IPS-18a (cell line): Measurements from ENCODE around the gene NBPF1.
"Not testable (repeated sequence)": the region's sequence is repeated elsewhere in the genome, so short reads cannot be mapped to it uniquely, and the experiment has no call there.

ENCODE experiments used
- H3K27ac ChIP-seq: one replicate; pipeline ENCODE4 v1.5.1; 2013; ENCODE audit warnings: low read length
- H3K27me3 ChIP-seq: one replicate; pipeline ENCODE4 v1.6.1; 2013; ENCODE audit warnings: mild to moderate bottlenecking, low read length; ENCODE audit not compliant: control insufficient read depth, insufficient read depth
- H3K36me3 ChIP-seq: one replicate; pipeline ENCODE4 v1.6.1; 2013; ENCODE audit warnings: low read depth, low read length; ENCODE audit not compliant: control insufficient read depth
- H3K4me1 ChIP-seq: one replicate; pipeline ENCODE4 v1.6.1; 2013; ENCODE audit warnings: low read depth, low read length; ENCODE audit not compliant: control insufficient read depth
- H3K4me3 ChIP-seq: one replicate; pipeline ENCODE4 v1.5.1; 2013; ENCODE audit warnings: low read length
- H3K9ac ChIP-seq: one replicate; pipeline ENCODE4 v1.6.1; 2013; ENCODE audit warnings: mild to moderate bottlenecking, low read length, moderate library complexity
- H3K9me3 ChIP-seq: one replicate; pipeline ENCODE4 v1.6.1; 2013; ENCODE audit warnings: low read depth, low read length; ENCODE audit not compliant: control insufficient read depth

NBPF1 gene

DNA sequence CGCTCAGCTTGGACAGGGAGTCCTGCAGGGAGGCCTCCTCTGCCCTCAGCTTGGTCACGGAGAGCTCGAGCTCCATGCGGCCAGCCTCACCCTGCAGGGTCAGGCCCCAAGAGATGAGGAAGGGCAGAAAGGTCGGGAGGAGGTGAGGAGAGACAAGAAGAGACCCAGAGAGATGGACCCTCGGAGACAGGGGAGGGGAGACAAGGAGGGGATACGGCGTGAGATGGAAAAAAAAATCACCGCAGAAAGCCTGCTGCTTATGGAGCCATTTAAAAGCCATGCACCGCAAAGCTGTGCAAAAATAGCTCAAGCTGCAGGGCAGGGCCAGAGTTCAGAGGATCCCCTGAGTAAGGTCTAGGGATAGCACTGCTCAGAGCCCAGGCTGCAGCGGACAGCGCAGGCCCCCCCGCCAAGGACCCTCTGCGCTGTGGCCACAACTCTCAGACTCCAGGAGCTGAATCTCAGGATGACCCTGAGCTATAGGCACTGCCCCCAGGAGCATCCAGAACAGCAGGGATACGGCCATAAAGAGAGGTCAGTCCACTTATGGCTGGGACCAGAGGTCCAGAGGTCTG, 13.1 kb upstream of the NBPF1 start:
- H3K9me3 ChIP-seq, H3K27ac ChIP-seq, H3K4me1 ChIP-seq, H3K27me3 ChIP-seq, H3K9ac ChIP-seq, H3K36me3 ChIP-seq, H3K4me3 ChIP-seq: not testable (repeated sequence)

DNA sequence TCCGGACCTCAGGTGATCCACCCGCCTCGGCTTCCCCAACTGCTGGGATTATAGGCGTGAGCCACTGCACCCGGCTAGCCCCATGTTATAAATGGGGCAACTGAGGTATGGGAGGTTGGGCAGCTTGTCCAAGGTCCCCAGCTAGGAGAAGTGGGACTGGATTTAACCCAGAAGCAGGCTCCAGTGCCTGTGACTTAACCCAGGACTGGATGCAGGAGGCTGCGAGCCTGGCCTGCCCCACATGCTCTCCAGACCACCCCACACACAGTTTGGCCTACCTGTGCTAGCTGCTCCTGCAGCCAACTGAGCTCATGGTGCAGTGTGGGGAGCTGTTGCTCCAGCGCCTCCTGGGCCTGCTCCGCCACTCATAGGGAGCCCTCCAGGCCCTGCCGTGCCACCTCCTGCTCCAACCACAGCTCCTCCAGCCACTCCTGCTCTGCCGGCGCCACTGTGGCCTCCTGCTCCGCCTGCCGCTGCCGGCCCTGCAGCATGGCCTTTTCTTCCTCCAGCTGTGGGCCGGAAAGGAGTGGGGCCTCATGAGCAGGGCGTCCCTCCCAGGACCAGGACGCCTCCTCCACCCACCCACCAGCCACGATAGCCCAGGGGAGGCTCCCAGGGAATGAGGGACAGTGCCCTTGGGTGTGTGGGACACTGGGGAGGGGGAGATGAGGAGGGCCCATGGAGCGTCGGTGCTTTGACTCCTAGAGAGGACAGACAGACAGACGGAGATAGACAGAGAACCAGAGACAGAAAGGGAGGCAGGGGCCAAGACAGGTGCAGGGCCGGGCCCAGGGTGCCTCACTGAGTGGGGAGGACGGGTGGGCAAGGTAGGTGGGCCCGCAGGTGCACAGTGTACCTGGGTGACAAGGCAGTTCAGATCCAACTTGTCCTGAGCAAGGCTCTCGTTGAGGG, 12.4 kb upstream of the NBPF1 start:
- Histone ChIP-seq H3K36me3 (peaks cover 5% of the 10 kb centered on the region), H3K27ac (no peak overlapping the region), H3K9ac (no peak overlapping the region), H3K27me3 (no peaks in the 10 kb centered on the region), H3K9me3 (no peaks in the 10 kb centered on the region), H3K4me1 (no peaks in the 10 kb centered on the region), H3K4me3 (no peak overlapping the region)

DNA sequence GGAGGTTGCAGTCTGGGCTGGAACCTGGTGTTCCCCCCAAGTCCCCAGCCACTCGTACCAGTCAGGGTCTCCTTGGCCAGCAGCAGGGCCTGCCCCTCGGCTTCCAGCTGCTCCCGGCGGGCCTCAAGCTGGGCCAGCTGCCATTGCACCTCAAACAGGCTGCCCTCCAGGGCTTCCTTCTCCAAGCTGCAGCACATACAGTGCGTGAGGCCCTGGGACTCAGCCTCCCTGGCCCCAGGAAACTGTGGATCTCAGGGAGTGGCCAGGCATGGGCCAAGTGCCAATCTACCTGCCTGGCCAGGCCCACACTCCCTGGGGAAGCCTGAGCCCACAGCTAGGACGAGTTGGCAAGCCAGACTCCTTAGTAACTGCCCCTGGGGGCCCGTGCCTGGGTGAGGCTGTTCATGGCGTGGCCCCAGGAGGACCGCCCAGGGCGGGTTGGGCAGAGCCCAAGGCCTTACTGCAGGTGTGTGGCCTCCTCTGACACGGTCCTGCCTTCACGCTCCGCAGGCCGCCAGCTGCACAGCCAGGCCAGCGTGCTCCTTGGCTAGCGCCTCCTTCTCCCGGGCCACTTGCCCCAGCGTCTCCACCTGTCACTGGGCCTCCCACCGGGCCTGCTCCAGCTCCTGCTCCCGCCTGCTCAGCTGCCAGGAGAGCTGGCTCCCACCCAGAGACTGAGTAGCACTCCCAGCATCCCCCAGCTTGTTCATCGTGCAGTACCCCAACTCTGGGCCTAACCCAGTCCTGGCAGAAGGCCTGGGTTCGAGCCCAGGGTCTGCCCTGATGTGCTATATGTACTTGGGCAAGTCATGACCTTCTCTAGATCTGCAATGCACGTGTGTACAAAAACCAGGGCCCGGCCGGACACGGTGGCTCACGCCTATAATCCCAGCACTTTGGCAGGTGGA, 10.7 kb upstream of the NBPF1 start:
- H3K9me3 ChIP-seq, H3K27me3 ChIP-seq, H3K4me1 ChIP-seq, H3K36me3 ChIP-seq, H3K4me3 ChIP-seq, H3K27ac ChIP-seq, H3K9ac ChIP-seq: not testable (repeated sequence)

DNA sequence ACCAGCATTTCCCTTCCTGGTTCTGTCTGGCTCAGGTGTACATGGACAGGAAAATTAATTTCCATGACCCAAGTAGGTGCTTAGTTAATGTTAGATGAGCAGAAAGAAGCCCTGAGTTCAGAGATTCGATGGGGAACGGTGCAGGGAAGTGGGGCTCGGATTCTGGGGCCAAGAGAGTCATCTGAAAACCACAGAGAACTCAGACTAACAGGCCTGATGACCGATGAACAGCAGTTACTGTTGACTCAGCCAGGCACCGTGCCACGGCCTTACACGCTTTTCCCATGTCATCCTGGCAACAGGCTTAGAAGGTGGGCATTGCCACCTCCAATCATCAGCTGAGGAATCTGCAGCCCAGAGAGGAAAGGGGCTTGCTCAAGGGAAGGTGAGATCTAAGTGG, 10.0 kb upstream of the NBPF1 start:
- H3K36me3 ChIP-seq, H3K27me3 ChIP-seq, H3K9me3 ChIP-seq, H3K27ac ChIP-seq, H3K4me3 ChIP-seq, H3K9ac ChIP-seq, H3K4me1 ChIP-seq: not testable (repeated sequence)

DNA sequence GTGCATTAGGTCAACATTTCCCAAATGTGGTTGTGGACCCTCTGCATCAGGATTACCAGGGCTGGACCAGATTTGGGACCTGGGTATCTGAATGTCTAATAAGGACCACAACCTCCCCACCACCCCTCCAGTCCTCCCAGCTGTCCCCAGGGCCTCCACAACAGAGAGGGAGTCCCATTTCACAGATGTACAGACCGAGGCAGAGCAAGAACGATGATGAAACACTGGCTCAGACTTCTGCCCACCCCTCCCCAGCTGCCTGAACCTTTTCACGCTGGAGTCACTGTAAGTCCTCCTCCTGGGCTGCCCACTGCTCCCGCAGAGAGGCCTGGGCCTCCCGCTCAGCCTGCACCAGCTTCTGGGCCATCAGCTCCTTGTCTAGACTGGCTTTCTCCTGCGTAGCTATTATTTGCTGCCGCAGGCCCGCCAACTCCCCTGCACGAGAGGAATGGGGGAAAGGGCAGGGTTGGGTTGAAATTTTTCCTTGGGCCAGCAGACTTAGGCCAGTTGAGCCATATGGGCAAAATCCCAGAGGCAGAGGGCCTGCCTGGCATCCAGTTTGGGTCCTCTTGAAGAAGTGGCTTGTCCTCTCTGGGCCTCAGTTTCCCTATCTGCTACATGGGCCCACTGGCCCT, 8.4 kb upstream of the NBPF1 start:
- not testable (repeated sequence) for H3K27me3 ChIP-seq, H3K9ac ChIP-seq, H3K36me3 ChIP-seq, H3K9me3 ChIP-seq, H3K27ac ChIP-seq, H3K4me3 ChIP-seq, H3K4me1 ChIP-seq

DNA sequence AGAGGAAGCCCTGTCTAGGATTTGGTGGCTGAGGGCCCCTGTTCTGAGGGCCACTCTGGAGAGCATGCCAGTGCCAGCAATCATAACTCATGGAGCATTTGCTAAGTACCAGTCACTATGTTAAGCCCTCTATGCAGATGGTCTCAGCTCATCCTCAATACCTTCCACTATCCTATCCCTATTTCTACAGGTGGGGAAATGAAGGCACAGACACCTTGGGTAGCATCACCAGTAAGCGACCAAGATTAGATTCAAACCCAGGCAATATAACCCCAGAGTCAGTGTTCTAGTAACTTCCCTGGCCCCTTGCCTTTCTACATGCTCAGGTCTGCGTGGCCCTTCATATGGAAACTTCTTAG, 7.9 kb upstream of the NBPF1 start:
- Histone ChIP-seq H3K4me3 (no peak overlapping the region), H3K4me1 (no peaks in the 10 kb centered on the region), H3K9me3 (no peaks in the 10 kb centered on the region), H3K27me3 (no peaks in the 10 kb centered on the region), H3K9ac (no peak overlapping the region), H3K36me3 (peaks cover 5% of the 10 kb centered on the region), H3K27ac (no peak overlapping the region)

DNA sequence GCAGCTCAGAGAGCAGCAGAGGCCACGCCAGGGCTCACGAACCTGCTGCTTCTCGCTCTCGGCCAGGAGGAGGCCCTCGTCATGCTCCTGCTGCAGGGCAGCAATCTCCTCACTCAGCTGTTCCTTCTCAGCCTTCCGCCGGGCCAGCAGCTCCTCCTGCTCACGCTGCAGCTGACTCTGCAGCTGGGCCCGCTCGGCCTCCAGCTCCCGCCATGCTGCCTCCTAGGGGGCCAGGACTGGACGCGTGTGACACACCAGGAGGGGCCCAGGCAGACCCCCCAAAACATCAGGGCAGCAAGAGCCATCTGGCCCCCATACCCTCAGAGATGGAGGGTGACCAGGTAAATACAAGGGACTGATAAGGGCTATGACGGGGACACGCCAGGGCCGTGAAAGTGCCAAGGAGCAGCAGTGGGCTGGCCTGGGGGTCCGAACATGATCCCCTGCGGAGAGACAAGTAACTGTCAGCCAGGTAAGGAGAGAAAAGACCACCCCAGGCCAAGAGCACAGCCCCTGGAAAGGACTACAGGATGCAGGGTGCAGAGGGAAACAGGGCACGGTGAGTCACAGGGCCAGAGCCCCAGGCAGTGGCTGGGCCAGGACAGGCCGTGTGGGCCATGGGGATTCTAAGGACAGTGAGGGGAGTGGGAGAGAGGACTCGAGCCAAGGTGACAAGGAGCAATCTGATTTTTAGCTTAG, 6.6 kb upstream of the NBPF1 start:
- H3K27ac ChIP-seq, H3K9me3 ChIP-seq, H3K36me3 ChIP-seq, H3K4me1 ChIP-seq, H3K4me3 ChIP-seq, H3K9ac ChIP-seq: not testable (repeated sequence)
- peaks cover 10% of the 10 kb centered on the region for H3K27me3 ChIP-seq

DNA sequence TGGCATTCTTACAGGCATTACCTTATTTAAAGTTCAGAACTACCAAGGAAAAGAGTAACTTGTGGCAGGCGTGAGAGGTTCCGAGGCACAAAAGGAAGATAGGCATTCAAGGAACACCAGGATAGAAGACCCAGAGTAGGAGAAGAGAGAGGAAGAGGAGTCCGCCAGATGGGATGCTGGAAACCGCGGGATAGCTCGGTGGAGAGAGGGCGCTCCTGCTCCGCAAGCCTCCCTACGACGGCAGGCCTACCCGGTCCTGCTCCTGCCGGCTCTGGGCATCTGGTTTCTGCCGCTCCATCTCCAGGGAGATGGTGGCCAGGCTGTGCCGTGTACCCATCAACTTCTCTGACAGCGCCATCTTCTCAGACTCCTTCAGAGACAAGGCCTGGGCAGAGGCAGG, 5.4 kb upstream of the NBPF1 start:
- Histone ChIP-seq H3K27me3 (peaks cover 22% of the 10 kb centered on the region), H3K9me3 (no peaks in the 10 kb centered on the region), H3K36me3 (peaks cover 5% of the 10 kb centered on the region), H3K4me1 (peaks cover 6% of the 10 kb centered on the region), H3K9ac (no peak overlapping the region), H3K4me3 (no peak overlapping the region), H3K27ac (no peak overlapping the region)

DNA sequence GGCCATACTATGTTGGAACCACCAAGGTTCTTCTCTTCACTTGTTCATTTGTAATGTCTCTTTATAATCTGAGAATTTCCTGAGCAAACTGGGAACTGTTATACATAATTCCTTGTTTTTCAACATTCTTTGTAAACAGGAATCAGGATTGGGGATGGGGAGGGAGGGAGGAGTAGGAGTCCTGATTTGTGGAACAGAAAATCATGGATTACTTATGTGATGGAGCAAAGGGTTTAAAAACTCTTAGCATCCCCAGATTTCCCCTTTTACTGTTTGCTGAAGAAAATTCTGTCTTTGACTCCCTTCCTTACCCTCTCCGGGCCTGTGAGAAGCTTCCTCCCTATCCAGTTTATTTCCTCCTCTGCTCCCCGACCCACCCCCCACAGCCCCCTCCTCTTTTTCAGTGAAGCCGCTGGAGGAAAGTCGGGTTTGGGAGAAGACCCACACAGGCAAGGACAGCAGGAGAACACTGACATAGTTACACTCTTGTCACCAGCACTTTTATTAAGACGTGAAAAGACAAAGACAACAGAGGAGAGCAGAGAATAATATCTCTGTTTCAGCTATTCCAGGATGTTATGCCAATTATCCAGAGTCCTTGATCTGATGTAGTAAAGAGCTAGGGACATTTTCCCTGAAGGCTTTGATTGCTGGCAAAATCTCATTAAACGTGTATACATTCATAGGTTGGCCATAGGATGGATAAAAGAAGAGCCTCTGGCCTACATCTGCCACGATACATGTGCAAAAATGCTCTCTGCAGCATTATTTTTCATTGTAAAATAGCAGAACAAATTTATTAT, 4.6 kb upstream of the NBPF1 start:
- Histone ChIP-seq H3K4me1 (peaks cover 8% of the 10 kb centered on the region), H3K36me3 (no peaks in the 10 kb centered on the region), H3K4me3 (no peak overlapping the region), H3K9ac (no peak overlapping the region), H3K27ac (no peak overlapping the region), H3K27me3 (peaks cover 23% of the 10 kb centered on the region), H3K9me3 (no peaks in the 10 kb centered on the region)

DNA sequence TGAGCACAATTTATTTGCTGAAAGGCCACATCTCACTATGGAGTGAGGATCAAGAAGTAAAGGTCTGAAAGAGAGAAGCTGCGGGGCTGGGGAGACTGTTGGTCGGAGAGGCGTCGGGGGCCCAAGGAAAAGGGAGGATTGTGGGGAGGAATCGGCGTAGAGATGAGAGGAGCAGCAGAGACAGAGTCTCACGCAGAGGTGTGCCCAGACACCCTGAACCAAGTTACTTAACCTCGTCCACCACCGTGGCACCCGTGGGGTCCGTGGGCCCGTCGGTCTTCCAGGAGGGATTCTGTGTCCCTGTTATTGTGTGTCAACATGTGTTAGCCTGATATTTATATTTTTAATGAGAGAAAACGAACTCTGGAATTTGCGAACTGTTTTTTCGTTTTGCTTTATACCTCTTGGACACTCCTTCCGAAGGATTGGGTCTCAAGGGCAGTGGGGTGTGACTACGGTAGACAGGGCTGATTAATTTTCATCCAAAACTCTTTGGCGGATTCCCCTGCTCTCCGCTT, 3.8 kb upstream of the NBPF1 start:
- Histone ChIP-seq H3K4me3 (no peak overlapping the region), H3K9me3 (no peaks in the 10 kb centered on the region), H3K27me3 (peaks cover 31% of the 10 kb centered on the region), H3K27ac (no peak overlapping the region), H3K4me1 (peaks cover 11% of the 10 kb centered on the region), H3K9ac (no peak overlapping the region), H3K36me3 (no peaks in the 10 kb centered on the region)
